ENCODE results near the gene HAUS2. TPM values are rescaled to one million over a fixed set of nuclear protein-coding genes. Genes with fewer than 3 reads are reported as not detected.

Gene HAUS2
- total and polyA plus RNA-seq, 2 of the 4 experiments (the other 2 are of a cell fraction) = 18.4 to 22.4 TPM

DNA sequence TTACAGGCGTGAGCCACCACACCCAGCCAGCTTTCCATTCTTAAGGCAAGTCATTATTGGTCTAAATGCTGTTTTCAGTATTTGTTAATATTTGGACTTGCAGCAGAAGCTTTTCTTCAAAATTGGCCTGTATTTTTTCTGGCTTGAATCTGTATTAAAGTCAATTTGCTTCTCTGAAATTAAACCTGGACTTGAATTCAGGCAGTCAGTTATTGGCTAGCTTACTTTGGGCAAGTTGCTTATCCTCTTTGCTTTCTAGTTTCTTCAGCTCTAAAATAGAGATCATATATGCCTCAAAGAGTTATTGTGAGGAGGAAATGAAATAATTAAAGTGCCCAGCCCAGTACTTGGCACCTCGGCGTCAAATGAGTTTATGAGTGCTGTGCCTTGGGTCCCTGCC lies 44.1 kb downstream of the HAUS2 start:
- in situ Hi-C loops (cut with MboI; ENCODE audit: low sequenced_read_pairs) (no loop called here), intact Hi-C loops (cut with micrococcal nuclease) (no loop called here), dilution Hi-C loops (cut with HindIII; ENCODE audit: low sequenced_read_pairs, unreplicated experiment) (no loop called here)
- TF ChIP-seq MXI1 (IDR thresholded peaks at IDR 0.05; ENCODE audit: borderline replicate concordance, low read depth, low read length) (no peak), RCOR1 (IDR thresholded peaks at IDR 0.05; ENCODE audit: insufficient replicate concordance, low read length) (no peak), NFE2L2 (IDR thresholded peaks at IDR 0.05; ENCODE audit: low read depth, low read length) (no peak), RFX5 (IDR thresholded peaks at IDR 0.05; ENCODE audit: low read depth, low read length) (no peak), MAZ (IDR thresholded peaks at IDR 0.05; ENCODE audit: borderline replicate concordance, low read depth, low read length) (no peak), CEBPB (IDR thresholded peaks at IDR 0.05; ENCODE audit: low read depth, low read length) (no peak), BHLHE40 (IDR thresholded peaks at IDR 0.05; ENCODE audit: low read depth, low read length) (no peak), FOS (IDR thresholded peaks at IDR 0.05; ENCODE audit: low read depth, low read length) (no peak), RAD21 (IDR thresholded peaks at IDR 0.05; ENCODE audit: low read length) (no peak), MAFK (IDR thresholded peaks at IDR 0.05; ENCODE audit: low read depth, low read length) (no peak)
- TF ChIP-seq, protein P1, sequence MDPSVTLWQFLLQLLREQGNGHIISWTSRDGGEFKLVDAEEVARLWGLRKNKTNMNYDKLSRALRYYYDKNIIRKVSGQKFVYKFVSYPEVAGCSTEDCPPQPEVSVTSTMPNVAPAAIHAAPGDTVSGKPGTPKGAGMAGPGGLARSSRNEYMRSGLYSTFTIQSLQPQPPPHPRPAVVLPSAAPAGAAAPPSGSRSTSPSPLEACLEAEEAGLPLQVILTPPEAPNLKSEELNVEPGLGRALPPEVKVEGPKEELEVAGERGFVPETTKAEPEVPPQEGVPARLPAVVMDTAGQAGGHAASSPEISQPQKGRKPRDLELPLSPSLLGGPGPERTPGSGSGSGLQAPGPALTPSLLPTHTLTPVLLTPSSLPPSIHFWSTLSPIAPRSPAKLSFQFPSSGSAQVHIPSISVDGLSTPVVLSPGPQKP (IDR thresholded peaks at IDR 0.05; ENCODE audit: borderline replicate concordance, low read depth, low read length) = no peak
- no peak overlapping the region for H3K27ac ChIP-seq (ENCODE audit: insufficient read depth, low read length)
- H2AFZ ChIP-seq (replicated peaks; ENCODE audit: low read length, poor library complexity) = no peak overlapping the region
- DNase-seq (no peak), ATAC-seq (ENCODE audit: low read depth) (no peak)
- H2BK15ac ChIP-seq (ENCODE audit: low read depth, low read length) = no peak overlapping the region
- no peak overlapping the region for H3K18ac ChIP-seq (ENCODE audit: low read depth, low read length)
- H3K36me3 ChIP-seq (ENCODE audit: control insufficient read depth, insufficient read depth, low read length) = no peaks in the 10 kb centered on the region
- H4K5ac ChIP-seq (ENCODE audit: low read depth, low read length) = no peak overlapping the region
- H3K14ac ChIP-seq (replicated peaks; ENCODE audit: low read depth, low read length) = no peak overlapping the region
- H3K23ac ChIP-seq (ENCODE audit: low read depth, low read length) = 0 out of 2 replicates have a peak overlapping the region, but pooled peaks have one; percentile 6
- no peak overlapping the region for H2AK9ac ChIP-seq (replicated peaks; ENCODE audit: low read depth, low read length, poor library complexity)
- no peak overlapping the region for H4K91ac ChIP-seq (ENCODE audit: insufficient read depth, low read depth, low read length)
- no peaks in the 10 kb centered on the region for H3K9me3 ChIP-seq (ENCODE audit: control insufficient read depth, insufficient read depth, low read length)
- 100% methylated on average over 1 of the region's 3 CpGs; no CpG with 5 or more reads in 1 of the 2 experiments for WGBS, 2 experiments (ENCODE audit: extremely low coverage in 2 of 2, insufficient read length in 1 of 2)
- peaks cover 7% of the 10 kb centered on the region for H3K9me1 ChIP-seq (ENCODE audit: insufficient read depth, low read length)
- H3K27me3 ChIP-seq (ENCODE audit: control insufficient read depth, insufficient read depth, low read length) = no peaks in the 10 kb centered on the region
- H2BK120ac ChIP-seq (ENCODE audit: low read depth, low read length) = no peak overlapping the region
- ChIA-PET CTCF (interaction anchor here (1.1 to 2.1 kb wide), 2 partner anchors 11 to 17 kb away, joined by 3 to 5 read pairs; partner anchors contain the start of gene STARD9), POLR2A (ENCODE audit: unreplicated experiment) (interaction anchor here (0.7 kb wide), 1 partner anchor 337 kb away, joined by 5 read pairs; no protein-coding TSS in a partner anchor)
- H3K4me2 ChIP-seq (ENCODE audit: low read depth, low read length) = no peak overlapping the region
- no peak overlapping the region for H2AK5ac ChIP-seq (ENCODE audit: low read depth, low read length)
- BruUV-seq (replicated peaks) = no TSS peak
- H3K79me1 ChIP-seq (ENCODE audit: low read depth in 1 of 2, low read length in 2 of 2) = peaks cover 6 to 34% of the 10 kb centered on the region in 2 experiments; a peak in 3 of 4 replicates
- H2BK20ac ChIP-seq (ENCODE audit: low read depth, low read length) = no peak overlapping the region
- no peak overlapping the region for H2BK5ac ChIP-seq (ENCODE audit: low read depth, low read length, poor library complexity, severe bottlenecking)
- H3K9ac ChIP-seq (ENCODE audit: low read depth, low read length) = no peak overlapping the region
- H3K4ac ChIP-seq (ENCODE audit: low read depth, low read length) = no peak overlapping the region
- no peak overlapping the region for H3K56ac ChIP-seq (ENCODE audit: extremely low read depth, insufficient read depth, low read length)
- peaks cover 11% of the 10 kb centered on the region for H3K4me1 ChIP-seq (ENCODE audit: control insufficient read depth, insufficient read depth, low read length)
- no peak overlapping the region for H3K4me3 ChIP-seq (ENCODE audit: insufficient read depth, low read depth, low read length)
- H4K8ac ChIP-seq (ENCODE audit: low read depth in 2 of 2, low read length in 2 of 2) = no peak overlapping the region
- H4K20me1 ChIP-seq (ENCODE audit: insufficient read depth, low read length) = no peaks in the 10 kb centered on the region

Data from IMR-90 (cell line).